HG03097 (cell line): ENCODE measurements around the gene PPIL6.

ENCODE experiments used
- ATAC-seq: cut with Tn5 transposase; IDR thresholded peaks from one replicate; pipeline ENCODE4 v1.9.1; 2021; ENCODE audit not compliant: unreplicated experiment, low FRiP score

The PPIL6 gene

GRCh38 chr6:109440331-109441068 is at the start of gene PPIL6, which contains the start of gene SMPD2:
Gene PPIL6, minus strand, starts transcription at chr6:109440628. Its CDS starts 38 bp downstream, at chr6:109440590.
Gene SMPD2, plus strand, starts transcription at chr6:109440724. Its CDS starts 398 bp downstream, at chr6:109441122.
- peak; percentile 88 for ATAC-seq

- no peak for ATAC-seq
Observed at GRCh38 chr6:109488001-109488400, 47.6 kb upstream of the PPIL6 start.

DNA sequence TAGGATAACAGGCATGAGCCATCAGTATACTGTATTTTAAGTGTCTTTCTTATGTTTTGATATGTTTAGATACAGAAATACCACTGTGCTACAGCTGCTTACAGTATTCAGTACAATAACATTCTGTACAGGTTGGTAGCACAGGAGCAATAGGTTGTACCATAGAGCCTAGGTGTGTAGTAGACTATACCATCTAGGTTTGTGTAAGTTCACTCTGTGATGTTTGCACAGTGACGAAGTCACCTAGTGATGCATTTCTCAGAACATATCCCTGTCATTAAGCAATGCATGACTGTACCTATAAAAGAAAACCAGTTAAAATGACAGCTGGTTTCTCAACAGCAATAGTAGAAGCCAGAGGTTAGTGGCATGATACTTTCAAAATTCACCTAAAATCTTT is 45.6 kb upstream of the PPIL6 start:
- no peak for ATAC-seq

DNA sequence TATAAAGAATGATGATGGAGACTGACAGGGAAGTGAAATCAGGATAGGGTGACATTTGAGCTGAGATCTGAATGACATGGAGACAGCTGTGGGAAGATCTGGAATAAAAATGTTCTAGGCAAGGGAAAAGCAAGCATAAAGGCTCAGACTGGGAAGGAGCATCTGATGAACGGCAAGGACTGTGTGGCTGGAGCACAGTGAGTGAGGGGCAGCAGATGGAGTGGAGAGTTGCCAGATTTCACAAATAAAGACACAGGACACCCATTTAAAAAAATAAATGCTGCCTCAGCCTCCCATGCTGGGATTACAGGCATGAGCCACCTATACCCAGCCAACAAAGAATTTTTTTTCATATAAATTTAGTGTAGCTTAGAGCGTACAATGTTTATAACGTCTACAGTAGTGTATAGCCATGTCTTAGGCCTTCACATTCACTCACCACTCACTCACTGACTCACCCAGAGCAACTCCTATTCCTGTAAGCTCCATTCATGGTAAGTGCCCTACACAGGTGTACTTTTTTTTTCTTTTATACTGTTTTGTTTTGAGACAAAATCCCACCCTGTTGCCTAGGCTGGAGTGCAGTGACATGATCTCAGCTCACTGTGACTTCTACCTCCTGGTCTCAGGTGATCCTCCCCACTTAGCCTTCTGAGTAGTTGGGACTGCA is 45.0 kb upstream of the PPIL6 start:
- ATAC-seq, result no peak

- no peak for ATAC-seq
Observed at GRCh38 chr6:109484122-109484521, 43.7 kb upstream of the PPIL6 start.

GRCh38 chr6:109483735-109484057 is 43.3 kb upstream of the PPIL6 start:
- ATAC-seq, result no peak

DNA sequence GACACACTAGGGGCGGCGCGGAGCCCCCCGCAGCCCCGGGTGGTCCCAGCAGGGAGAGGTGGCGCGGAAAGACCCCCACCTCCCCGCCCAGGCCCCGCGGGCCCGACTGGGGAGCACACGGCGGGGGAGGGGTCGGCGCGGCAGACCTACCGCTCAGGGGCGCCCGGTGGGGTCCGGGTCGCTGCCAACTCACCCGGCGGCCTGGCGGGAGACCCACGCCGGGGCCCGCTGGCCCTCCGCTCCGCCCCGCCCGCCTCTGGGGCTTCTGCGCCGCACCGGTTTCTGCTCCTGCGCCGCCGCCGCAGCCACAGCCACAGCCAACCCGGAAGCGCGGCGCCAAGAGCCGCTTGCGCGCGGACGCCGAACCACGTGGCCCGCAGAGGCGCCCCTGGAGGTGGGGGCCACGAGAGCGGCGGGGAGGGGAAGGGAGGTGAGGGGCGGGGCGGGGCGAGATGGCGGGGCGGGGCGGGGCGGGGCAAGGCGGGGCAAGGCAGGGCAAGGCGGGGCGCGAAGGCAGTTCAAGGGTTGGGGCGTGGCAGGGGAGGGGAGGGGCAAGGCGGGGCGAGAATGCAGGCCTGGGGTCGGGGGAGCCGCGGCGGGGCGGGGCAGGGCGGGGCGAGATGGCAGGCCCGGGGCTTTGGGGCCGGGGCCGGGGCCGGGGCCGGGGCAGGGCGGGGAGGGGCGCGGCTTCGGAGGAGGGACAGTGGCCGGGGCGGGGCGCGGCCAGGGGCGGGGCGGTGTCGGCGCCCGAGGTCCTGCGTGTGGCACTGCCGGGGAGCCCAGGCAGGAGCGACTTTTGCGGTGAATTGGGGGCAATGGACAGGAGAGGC is 42.7 kb upstream of the PPIL6 start, which contains the start of gene ZBTB24:
Gene ZBTB24 (minus strand): TSS at position 315 of the 830 bp plus-strand sequence. CDS start 1,193 bp downstream, outside the sequence.
- ATAC-seq, result peak; percentile 77

DNA sequence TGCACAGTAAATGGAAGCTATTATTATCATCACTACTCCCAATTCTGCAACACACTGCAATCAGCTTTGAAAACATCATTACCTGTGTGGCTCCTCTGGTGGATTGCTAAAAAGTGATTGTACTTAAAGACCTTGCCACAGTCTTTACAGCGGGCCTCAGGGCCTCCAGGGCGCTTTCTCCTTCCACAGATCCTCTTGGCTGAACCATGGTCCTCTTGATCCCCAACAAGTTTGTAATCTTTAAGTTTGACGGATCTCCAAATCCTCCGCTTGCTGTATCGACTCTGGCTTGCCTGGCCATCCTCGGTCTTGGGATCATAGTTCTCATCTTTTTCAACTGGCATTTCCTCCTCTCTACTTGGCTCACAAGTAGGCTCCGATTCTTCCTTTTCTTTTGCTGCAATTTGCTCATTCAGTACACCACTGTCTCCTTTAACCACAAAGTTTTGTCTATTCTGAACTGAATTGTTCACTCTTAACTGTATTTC is 40.6 kb upstream of the PPIL6 start:
- ATAC-seq, result no peak

GRCh38 chr6:109478841-109479624 is 38.6 kb upstream of the PPIL6 start:
- no peak for ATAC-seq

GRCh38 chr6:109478222-109478805 is 37.9 kb upstream of the PPIL6 start:
- no peak for ATAC-seq

DNA sequence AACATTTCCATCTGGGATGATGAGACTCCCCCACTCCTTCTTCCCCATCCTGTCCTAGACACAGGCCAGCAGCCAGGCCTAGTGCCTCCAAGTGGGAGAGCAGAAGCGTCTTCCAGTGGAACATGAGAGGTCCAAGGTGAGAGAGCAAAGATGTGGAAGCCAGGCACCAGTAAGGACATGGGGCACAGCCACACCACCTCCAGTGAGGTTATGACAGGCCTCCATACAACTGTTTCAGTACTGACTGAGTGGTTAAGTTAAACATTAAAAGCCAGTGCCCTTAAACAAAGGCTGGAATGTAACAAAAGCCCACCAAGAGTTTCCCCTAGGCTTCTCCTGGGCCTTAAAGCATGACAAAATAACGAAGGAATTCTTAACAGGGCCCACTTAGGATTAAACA is 37.3 kb upstream of the PPIL6 start:
- peak; percentile 49 for ATAC-seq

DNA sequence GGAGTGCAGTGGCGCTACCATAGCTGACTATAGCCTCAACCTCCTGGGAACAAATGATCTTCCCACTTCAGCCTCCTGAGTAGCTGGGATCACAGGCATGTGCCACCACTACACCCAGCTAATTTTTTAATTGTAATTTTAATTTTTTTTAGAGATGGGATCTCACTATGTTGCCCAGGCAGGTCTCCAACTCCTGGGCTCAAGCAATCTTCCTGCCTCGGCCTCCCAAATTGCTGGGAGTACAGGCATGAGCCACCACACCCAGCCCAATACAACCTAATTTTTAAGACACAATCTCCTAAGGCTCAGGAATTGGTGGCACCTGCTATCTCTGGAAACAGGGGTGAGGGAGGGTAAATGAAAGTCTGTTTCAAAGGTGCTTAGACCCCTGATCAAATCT is 36.8 kb upstream of the PPIL6 start:
- no peak for ATAC-seq

DNA sequence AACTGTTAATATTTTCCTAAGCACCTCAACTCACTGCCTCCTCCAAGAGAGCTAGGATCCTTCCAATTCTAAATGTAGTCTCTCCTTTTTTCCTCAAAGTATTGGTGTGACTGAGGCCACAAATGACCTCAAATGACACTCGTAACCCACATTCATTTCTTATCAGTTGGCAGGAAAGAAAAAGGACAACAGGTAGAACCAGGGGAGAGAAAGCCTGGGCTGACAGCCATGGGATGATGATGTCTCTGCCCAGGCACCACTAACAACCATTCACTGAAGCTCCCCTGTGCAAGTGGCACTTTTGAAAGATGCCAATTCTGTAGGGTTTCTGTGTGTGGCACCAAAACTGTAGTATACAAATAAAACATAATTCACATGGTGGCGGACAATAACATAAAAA is 35.2 kb upstream of the PPIL6 start:
- no peak for ATAC-seq

DNA sequence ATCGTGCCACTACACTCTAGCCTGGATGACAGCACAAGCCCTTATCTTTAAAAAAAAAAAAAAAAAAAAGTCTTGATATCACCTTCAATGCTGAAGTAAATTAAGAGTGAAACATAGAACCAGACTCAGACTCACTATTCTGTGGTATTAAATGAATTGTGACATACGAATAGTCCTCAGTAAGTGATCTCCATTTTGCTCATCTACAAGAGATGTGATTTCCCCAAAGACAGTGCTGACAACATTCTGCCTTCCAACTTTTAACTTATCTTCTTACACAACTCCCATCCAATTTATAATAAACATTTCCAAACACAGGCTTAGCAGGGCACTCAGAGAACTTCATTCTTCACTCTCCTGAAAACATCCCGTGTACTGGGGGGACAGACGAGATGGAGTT is 34.6 kb upstream of the PPIL6 start:
- no peak for ATAC-seq

DNA sequence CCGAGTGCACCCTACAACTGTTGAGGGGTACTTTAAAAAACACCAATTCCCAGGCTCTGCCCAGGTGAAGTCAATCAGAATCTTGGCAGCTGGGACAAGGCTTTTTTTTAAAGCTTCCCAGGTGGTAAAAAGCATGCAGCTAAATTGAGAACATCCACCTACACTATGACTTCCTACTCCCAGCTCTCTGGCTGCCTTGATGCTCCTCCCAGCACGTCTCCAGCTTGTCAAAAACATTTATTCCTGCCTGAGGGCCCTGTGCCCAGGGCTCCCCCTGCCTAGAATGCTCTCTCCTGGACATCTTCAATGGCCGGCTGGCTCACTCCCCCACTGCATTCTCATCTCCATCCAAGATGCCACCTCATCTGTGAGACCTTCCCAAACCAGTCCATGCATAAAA is 32.7 kb upstream of the PPIL6 start:
- ATAC-seq, result no peak

- ATAC-seq, result no peak
Observed at GRCh38 chr6:109472132-109472995, 31.9 kb upstream of the PPIL6 start.

GRCh38 chr6:109471105-109471810 is 30.8 kb upstream of the PPIL6 start:
- no peak for ATAC-seq

- ATAC-seq, result no peak
Observed at GRCh38 chr6:109469591-109470189, 29.3 kb upstream of the PPIL6 start.
